ENCODE results near the gene ADIRF. TPM values are rescaled to one million over a fixed set of nuclear protein-coding genes. Genes with fewer than 3 reads are reported as not detected.
"Not testable (repeated sequence)": the region's sequence is repeated elsewhere in the genome, so short reads cannot be mapped to it uniquely, and the experiment has no call there.

Gene ADIRF
- total RNA-seq, 1 experiment from 2014 or later = not detected

DNA sequence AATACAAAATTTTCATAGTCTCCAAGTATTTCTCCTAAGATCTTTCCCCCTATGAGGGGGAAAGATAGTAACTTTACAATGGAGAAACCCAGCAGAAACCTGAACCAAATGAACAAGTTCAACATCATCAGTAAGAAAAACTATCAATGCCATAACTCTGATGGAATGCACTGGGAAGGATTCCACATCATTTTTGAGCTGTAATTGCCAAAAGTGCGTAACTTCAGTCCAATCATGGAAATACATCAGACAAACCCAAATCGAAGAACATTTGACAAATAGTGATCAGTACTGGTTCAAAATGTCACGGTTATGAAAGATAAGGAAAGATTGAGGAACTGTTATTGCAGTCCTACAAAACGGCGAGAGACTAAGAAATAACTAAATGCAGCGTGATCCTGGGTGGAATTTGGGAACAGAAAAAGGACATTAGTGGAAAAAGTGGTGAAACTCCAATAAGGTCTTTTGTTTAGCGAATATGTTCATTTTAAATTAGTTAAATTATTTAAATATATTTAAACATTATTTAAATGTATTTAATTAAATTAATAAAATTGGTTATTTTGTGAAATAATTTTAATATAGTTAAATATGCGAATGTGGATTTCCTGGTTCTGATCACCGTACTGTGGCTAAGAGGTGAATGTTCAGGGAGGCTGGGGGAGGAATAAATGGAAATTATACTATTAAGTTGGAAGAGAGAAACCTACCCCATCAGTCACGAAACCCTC lies 46.9 kb downstream of the ADIRF start:
- H3K9me2 ChIP-seq (replicated peaks; ENCODE audit: insufficient read depth, low read length); DNase-seq; H3K79me2 ChIP-seq (ENCODE audit: low read length); H4K20me1 ChIP-seq (ENCODE audit: insufficient read depth, low read depth, low read length); H3K9ac ChIP-seq (ENCODE audit: low read length); H3K4me3 ChIP-seq (ENCODE audit: low read length); H3K4me1 ChIP-seq (ENCODE audit: low read length); H3K27me3 ChIP-seq (ENCODE audit: low read length); H2AFZ ChIP-seq (ENCODE audit: low read length); H3K36me3 ChIP-seq (ENCODE audit: insufficient read depth, low read length); H3K27ac ChIP-seq (ENCODE audit: low read length); H3K4me2 ChIP-seq (ENCODE audit: low read depth, low read length, poor library complexity, severe bottlenecking); H3K9me3 ChIP-seq (ENCODE audit: low read length): not testable (repeated sequence)

DNA sequence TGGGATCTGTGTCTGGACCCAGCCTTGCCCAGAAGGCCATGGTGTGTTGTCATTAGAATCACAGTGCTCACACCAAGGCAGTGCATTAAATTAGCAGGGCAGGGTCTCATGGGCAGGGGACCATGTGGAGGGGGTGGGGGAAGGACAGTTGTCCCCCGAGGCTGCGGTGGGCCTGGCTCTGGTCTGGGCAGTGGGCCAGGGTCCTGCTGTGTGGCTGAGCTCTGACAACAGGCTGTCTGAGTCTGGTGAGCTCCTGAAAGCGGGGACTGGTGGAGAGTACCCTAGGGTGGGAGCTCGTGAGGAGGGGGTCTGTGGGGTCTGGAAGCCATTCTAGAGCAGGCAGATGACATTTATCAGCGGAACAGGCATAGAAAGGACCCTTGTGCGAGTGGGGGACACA lies 49.8 kb downstream of the ADIRF start:
- not testable (repeated sequence) for H3K4me1 ChIP-seq (ENCODE audit: low read length); H3K27ac ChIP-seq (ENCODE audit: low read length)

GRCh38 chr10:87019066-87019465 lies 50.8 kb downstream of the ADIRF start:
- not testable (repeated sequence) for DNase-seq; H3K27me3 ChIP-seq (ENCODE audit: low read length); H3K36me3 ChIP-seq (ENCODE audit: insufficient read depth, low read length); H2AFZ ChIP-seq (ENCODE audit: low read length); H3K27ac ChIP-seq (ENCODE audit: low read length); H3K4me3 ChIP-seq (ENCODE audit: low read length); H3K9me2 ChIP-seq (replicated peaks; ENCODE audit: insufficient read depth, low read length); H3K4me1 ChIP-seq (ENCODE audit: low read length); H4K20me1 ChIP-seq (ENCODE audit: insufficient read depth, low read depth, low read length); H3K9me3 ChIP-seq (ENCODE audit: low read length); H3K79me2 ChIP-seq (ENCODE audit: low read length); H3K9ac ChIP-seq (ENCODE audit: low read length); H3K4me2 ChIP-seq (ENCODE audit: low read depth, low read length, poor library complexity, severe bottlenecking)

More for the DNA sequence above, 49.8 kb downstream of the ADIRF start:
- not testable (repeated sequence) for H3K79me2 ChIP-seq (ENCODE audit: low read length); H3K9me3 ChIP-seq (ENCODE audit: low read length); H2AFZ ChIP-seq (ENCODE audit: low read length); H3K27me3 ChIP-seq (ENCODE audit: low read length); H3K4me3 ChIP-seq (ENCODE audit: low read length); H4K20me1 ChIP-seq (ENCODE audit: insufficient read depth, low read depth, low read length); H3K9me2 ChIP-seq (replicated peaks; ENCODE audit: insufficient read depth, low read length); DNase-seq; H3K9ac ChIP-seq (ENCODE audit: low read length); H3K4me2 ChIP-seq (ENCODE audit: low read depth, low read length, poor library complexity, severe bottlenecking); H3K36me3 ChIP-seq (ENCODE audit: insufficient read depth, low read length)

DNA sequence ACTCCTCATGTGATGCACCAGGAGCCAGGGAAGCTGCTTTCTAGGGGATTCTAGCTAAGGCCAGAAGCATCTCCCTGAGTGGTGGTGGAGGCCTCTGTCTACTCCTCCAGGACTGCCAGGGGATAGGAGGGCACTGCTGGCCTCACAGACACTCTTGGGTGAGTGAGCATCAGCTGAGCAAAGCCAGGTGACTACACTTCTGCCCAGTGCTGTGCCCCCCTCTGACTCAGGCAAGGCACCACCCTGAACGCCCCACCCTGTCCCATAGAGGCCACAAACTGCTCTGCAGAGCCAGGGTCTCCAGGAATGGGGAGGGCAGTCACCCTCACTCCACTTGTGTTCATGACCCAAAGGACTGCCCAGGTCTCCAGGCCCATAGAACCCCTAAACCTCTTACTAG lies 51.2 kb downstream of the ADIRF start:
- H3K9me3 ChIP-seq (ENCODE audit: low read length); H3K4me3 ChIP-seq (ENCODE audit: low read length); H3K27ac ChIP-seq (ENCODE audit: low read length); H3K4me1 ChIP-seq (ENCODE audit: low read length); H3K27me3 ChIP-seq (ENCODE audit: low read length); H3K9ac ChIP-seq (ENCODE audit: low read length); H3K4me2 ChIP-seq (ENCODE audit: low read depth, low read length, poor library complexity, severe bottlenecking); H3K9me2 ChIP-seq (replicated peaks; ENCODE audit: insufficient read depth, low read length); H3K79me2 ChIP-seq (ENCODE audit: low read length); H3K36me3 ChIP-seq (ENCODE audit: insufficient read depth, low read length); H4K20me1 ChIP-seq (ENCODE audit: insufficient read depth, low read depth, low read length); H2AFZ ChIP-seq (ENCODE audit: low read length); DNase-seq: not testable (repeated sequence)

GRCh38 chr10:87020056-87020455 lies 51.8 kb downstream of the ADIRF start, which contains the start of gene FAM25A:
FAM25A (plus strand) TSS chr10:87020294; CDS start chr10:87020325, 31 bp downstream.
- H3K4me1 ChIP-seq (ENCODE audit: low read length); H4K20me1 ChIP-seq (ENCODE audit: insufficient read depth, low read depth, low read length); H3K79me2 ChIP-seq (ENCODE audit: low read length); H3K9ac ChIP-seq (ENCODE audit: low read length); H3K36me3 ChIP-seq (ENCODE audit: insufficient read depth, low read length); H3K4me3 ChIP-seq (ENCODE audit: low read length); DNase-seq; H3K9me3 ChIP-seq (ENCODE audit: low read length); H3K27me3 ChIP-seq (ENCODE audit: low read length); H3K4me2 ChIP-seq (ENCODE audit: low read depth, low read length, poor library complexity, severe bottlenecking); H3K27ac ChIP-seq (ENCODE audit: low read length); H2AFZ ChIP-seq (ENCODE audit: low read length); H3K9me2 ChIP-seq (replicated peaks; ENCODE audit: insufficient read depth, low read length): not testable (repeated sequence)

Small RNAs within 50 kb of the gene (small RNA-seq; reads per million reads assigned to genes)
- gene BMS1P3 (not detected), gene FAM25A (not detected)

Other genes with a start within 250 kb of the ADIRF start
- gene BMPR1A, start 211.9 kb upstream of the ADIRF start, total RNA-seq (2014; rRNA removed; shearing (Covaris generic); ENCODE audit: low replicate concordance) = 2.2 and 3.2 TPM in 2 replicates
- gene MMRN2, start 10.9 kb upstream of the ADIRF start, total RNA-seq (2014; rRNA removed; shearing (Covaris generic); ENCODE audit: low replicate concordance) = not detected in 2 replicates
- gene SNCG, start 9.9 kb upstream of the ADIRF start, total RNA-seq (2014; rRNA removed; shearing (Covaris generic); ENCODE audit: low replicate concordance) = not detected in 2 replicates
- gene FAM25A, start 51.8 kb downstream of the ADIRF start, total RNA-seq (2014; rRNA removed; shearing (Covaris generic); ENCODE audit: low replicate concordance) = not detected in 2 replicates
- gene GLUD1, start 126.4 kb downstream of the ADIRF start, total RNA-seq (2014; rRNA removed; shearing (Covaris generic); ENCODE audit: low replicate concordance) = 74.6 and 76.0 TPM in 2 replicates
- gene SHLD2, start 126.7 kb downstream of the ADIRF start, total RNA-seq (2014; rRNA removed; shearing (Covaris generic); ENCODE audit: low replicate concordance) = 12.0 and 21.4 TPM in 2 replicates

Data from Karpas-422 (cell line).